Measurements from ENCODE around the gene MTCL1.

The MTCL1 gene

DNA sequence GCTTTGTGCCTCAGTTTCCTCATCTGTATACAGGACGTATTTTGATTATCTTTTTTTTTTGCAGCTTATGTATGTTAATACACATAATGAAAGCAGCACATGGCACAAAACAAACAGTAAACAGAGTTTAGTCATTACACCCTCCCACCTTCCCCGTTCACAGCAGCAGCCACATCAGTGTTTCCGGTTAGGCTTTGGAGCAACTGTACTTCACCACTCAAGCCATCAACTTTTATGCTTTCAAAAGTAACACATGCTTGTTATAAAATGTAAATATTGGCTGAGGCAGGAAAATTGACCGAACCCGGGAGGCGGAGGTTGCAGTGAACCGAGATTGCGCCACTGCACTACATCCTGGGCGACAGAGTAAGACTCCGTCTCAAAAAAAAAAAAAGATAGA lies 117.3 kb downstream of the MTCL1 start:
- ChIA-PET CTCF (interaction anchor here (0.7 to 1.7 kb wide), 3 partner anchors 9 to 251 kb away, joined by 3 read pairs; no protein-coding TSS in a partner anchor), POLR2A (no interaction called here)
- TF ChIP-seq CTCF (IDR thresholded peaks at IDR 0.05; ENCODE audit: insufficient read depth, low read length, missing control alignments): no peak
- DNase-seq (ENCODE audit: low read depth, low spot score): no peak
- no peak overlapping the region for H3K4me3 ChIP-seq (ENCODE audit: low read depth, low read length)

DNA sequence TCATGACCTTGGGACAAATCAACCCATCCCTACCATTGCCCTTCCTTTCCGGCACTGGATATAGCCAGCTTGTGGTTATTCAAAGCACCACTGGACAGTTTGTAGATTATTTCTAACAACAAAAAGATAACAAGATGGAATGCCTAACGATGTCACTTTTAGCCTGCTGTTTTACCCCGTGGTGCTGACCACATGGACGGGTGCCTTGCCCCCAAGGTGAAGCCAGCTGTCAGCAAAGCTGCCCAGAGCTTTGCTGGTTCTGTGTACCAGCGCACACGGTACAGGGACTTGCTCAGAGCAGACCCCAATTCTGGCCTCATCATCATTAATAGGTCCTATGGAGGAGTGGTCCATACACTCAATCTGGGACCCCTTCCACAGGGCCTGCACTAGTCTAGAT lies 118.2 kb downstream of the MTCL1 start:
- no peak for TF ChIP-seq CTCF (IDR thresholded peaks at IDR 0.05; ENCODE audit: insufficient read depth, low read length, missing control alignments)
- POLR2A ChIA-PET: interaction anchor here (0.7 kb wide), 1 partner anchor 1904 kb away, joined by 3 read pairs; no protein-coding TSS in a partner anchor
- H3K4me3 ChIP-seq (ENCODE audit: low read depth, low read length): no peak overlapping the region
- no peak for DNase-seq (ENCODE audit: low read depth, low spot score)
- CTCF ChIA-PET: interaction anchor here (0.9 to 1.2 kb wide), 2 partner anchors 10 to 159 kb away, joined by 3 read pairs; no protein-coding TSS in a partner anchor

DNA sequence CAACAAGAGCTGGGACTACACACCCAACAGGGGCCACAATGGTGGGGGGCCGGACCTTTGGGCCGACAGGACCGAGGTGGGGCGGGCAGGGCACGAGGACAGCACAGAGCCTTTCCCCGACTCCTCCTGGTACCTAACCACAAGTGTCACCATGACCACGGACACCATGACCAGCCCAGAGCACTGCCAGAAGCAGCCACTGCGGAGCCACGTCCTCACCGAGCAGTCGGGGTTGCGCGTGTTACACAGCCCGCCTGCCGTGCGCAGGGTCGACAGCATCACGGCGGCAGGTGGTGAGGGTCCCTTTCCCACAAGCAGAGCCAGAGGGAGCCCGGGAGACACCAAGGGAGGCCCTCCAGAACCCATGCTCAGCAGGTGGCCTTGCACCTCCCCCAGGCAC lies 119.5 kb downstream of the MTCL1 start:
- ChIA-PET CTCF (interaction anchor here (1.2 kb wide), 1 partner anchor 158 kb away, joined by 3 read pairs; no protein-coding TSS in a partner anchor), POLR2A (no interaction called here)
- TF ChIP-seq CTCF (IDR thresholded peaks at IDR 0.05; ENCODE audit: insufficient read depth, low read length, missing control alignments): no peak
- no peak overlapping the region for H3K4me3 ChIP-seq (ENCODE audit: low read depth, low read length)
- no peak for DNase-seq (ENCODE audit: low read depth, low spot score)

GRCh38 chr18:8825273-8825672 lies 119.9 kb downstream of the MTCL1 start:
- TF ChIP-seq CTCF (IDR thresholded peaks at IDR 0.05; ENCODE audit: insufficient read depth, low read length, missing control alignments): no peak
- ChIA-PET POLR2A (no interaction called here), CTCF (interaction anchor here (1.5 kb wide), 1 partner anchor 162 kb away, joined by 4 read pairs; no protein-coding TSS in a partner anchor)
- H3K4me3 ChIP-seq (ENCODE audit: low read depth, low read length): no peak overlapping the region
- DNase-seq (ENCODE audit: low read depth, low spot score): no peak

GRCh38 chr18:8825729-8826375 lies 120.5 kb downstream of the MTCL1 start:
- ChIA-PET CTCF (interaction anchor here (1.2 to 1.5 kb wide), 2 partner anchors 8 to 162 kb away, joined by 4 read pairs; no protein-coding TSS in a partner anchor), POLR2A (no interaction called here)
- no peak for DNase-seq (ENCODE audit: low read depth, low spot score)
- TF ChIP-seq CTCF (IDR thresholded peaks at IDR 0.05; ENCODE audit: insufficient read depth, low read length, missing control alignments): no peak
- no peak overlapping the region for H3K4me3 ChIP-seq (ENCODE audit: low read depth, low read length)

DNA sequence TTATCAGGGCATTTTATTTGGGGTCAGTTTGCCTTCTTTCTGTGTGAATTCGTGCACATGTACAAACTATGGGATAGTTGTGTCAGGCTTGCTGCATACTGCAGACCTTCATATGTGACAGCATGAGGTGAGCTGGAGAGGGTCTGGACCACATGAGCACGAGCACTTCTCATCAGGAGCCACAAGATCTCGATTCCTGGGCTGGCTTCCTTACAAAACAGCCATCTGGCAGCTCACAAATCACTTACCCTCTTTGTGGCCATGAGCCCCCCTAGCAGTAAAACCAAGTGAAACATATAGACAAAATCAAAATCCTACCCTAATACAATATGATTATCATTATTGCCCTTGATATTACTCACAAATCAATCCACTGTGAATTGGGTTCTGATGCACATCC lies 121.2 kb downstream of the MTCL1 start:
- DNase-seq (ENCODE audit: low read depth, low spot score): no peak
- TF ChIP-seq CTCF (IDR thresholded peaks at IDR 0.05; ENCODE audit: insufficient read depth, low read length, missing control alignments): no peak
- CTCF ChIA-PET: interaction anchor here (1.2 to 1.5 kb wide), 2 partner anchors 9 to 161 kb away, joined by 4 read pairs; no protein-coding TSS in a partner anchor
- no peak overlapping the region for H3K4me3 ChIP-seq (ENCODE audit: low read depth, low read length)
- POLR2A ChIA-PET: no interaction called here
